NCI-H128 (cell line): ENCODE results near the gene JOSD1.

Experiments used
- DNase-seq: peaks from one replicate; lab custom pipeline; 2025; ENCODE audit not compliant: unreplicated experiment; lab: John Stamatoyannopoulos, UW

The JOSD1 gene

GRCh38 chr22:38700789-38701628, at the start of gene JOSD1:
Gene JOSD1, minus strand, starts transcription at chr22:38700943. Its CDS starts 956 bp downstream, at chr22:38699987.
- DNase-seq = peak; percentile 79

- no peak for DNase-seq
Measured at GRCh38 chr22:38750104-38750503, 49.4 kb upstream of the JOSD1 start.

GRCh38 chr22:38748487-38749136, 47.9 kb upstream of the JOSD1 start:
- DNase-seq = no peak

GRCh38 chr22:38745676-38746460, 45.1 kb upstream of the JOSD1 start:
- no peak for DNase-seq

- no peak for DNase-seq
Measured at GRCh38 chr22:38744981-38745380, 44.2 kb upstream of the JOSD1 start.

GRCh38 chr22:38742176-38742942, 41.6 kb upstream of the JOSD1 start:
- no peak for DNase-seq

GRCh38 chr22:38741576-38741975, 40.8 kb upstream of the JOSD1 start:
- no peak for DNase-seq

- DNase-seq = no peak
Measured at GRCh38 chr22:38741166-38741565, 40.4 kb upstream of the JOSD1 start.

- DNase-seq = no peak
Measured at GRCh38 chr22:38740754-38741153, 40.0 kb upstream of the JOSD1 start.

- no peak for DNase-seq
Measured at GRCh38 chr22:38740116-38740723, 39.5 kb upstream of the JOSD1 start.

- no peak for DNase-seq
Measured at GRCh38 chr22:38739300-38740055, 38.7 kb upstream of the JOSD1 start.

- DNase-seq = no peak
Measured at GRCh38 chr22:38738475-38739070, 37.8 kb upstream of the JOSD1 start.

GRCh38 chr22:38737302-38738060, 36.7 kb upstream of the JOSD1 start:
- DNase-seq = no peak

- DNase-seq = no peak
Measured at GRCh38 chr22:38736257-38736570, 35.5 kb upstream of the JOSD1 start.

- DNase-seq = no peak
Measured at GRCh38 chr22:38735465-38736256, 34.9 kb upstream of the JOSD1 start.

GRCh38 chr22:38735126-38735464, 34.4 kb upstream of the JOSD1 start:
- DNase-seq = no peak

GRCh38 chr22:38734421-38735100, 33.8 kb upstream of the JOSD1 start:
- DNase-seq = no peak
